NOMO-1 treated with DMSO at 0.1 percent for 48 hours (cell line): ENCODE data around the gene GMPPA.

Source experiments
- DNase-seq: peaks from one replicate; lab custom pipeline; 2025; ENCODE audit not compliant: unreplicated experiment; lab: John Stamatoyannopoulos, UW

The GMPPA gene

GRCh38 chr2:219501849-219502248, 3.2 kb downstream of the GMPPA start:
- no peak for DNase-seq

DNA sequence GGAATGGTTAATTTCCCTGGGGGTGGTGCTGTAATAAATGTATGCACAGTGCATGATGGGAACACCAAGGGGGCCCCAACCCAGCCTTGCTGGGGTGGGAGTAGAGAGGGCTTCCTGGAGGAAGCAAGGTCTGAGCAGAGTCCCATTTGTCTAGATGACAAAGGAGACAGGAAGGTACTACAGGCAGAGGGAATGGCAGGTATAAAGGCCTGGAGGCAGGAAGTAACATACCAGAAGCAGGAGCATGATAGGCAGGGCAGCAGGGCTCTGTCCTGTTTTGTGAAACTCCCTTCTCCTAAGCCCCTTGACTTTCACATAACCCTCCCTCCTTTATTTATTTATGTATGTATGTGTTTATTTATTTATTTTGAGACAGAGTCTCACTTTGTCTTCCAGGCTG, 3.9 kb downstream of the GMPPA start:
- DNase-seq = no peak

DNA sequence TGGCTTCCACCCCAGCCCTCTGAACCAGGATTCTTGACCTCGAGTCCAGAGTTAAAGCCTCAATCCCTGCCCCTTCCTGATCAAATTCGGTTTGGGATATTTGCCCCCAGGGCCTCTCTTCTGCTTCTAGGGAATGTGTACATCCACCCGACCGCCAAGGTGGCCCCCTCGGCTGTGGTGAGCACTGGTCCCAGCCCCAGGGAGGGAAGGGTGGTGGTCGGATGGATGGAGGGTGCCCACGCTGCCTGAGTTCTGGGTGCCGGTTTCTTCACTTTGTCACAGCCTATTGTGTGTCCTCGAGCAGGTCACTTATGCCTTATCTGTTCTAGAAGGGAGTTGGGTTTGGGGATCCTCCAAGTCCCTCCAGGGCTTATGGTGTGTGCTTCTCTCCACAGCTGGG, 6.9 kb downstream of the GMPPA start:
- DNase-seq = no peak

- no peak for DNase-seq
Measured at GRCh38 chr2:219506153-219506801, 7.6 kb downstream of the GMPPA start.

GRCh38 chr2:219506802-219507526, 8.3 kb downstream of the GMPPA start:
- DNase-seq = no peak

DNA sequence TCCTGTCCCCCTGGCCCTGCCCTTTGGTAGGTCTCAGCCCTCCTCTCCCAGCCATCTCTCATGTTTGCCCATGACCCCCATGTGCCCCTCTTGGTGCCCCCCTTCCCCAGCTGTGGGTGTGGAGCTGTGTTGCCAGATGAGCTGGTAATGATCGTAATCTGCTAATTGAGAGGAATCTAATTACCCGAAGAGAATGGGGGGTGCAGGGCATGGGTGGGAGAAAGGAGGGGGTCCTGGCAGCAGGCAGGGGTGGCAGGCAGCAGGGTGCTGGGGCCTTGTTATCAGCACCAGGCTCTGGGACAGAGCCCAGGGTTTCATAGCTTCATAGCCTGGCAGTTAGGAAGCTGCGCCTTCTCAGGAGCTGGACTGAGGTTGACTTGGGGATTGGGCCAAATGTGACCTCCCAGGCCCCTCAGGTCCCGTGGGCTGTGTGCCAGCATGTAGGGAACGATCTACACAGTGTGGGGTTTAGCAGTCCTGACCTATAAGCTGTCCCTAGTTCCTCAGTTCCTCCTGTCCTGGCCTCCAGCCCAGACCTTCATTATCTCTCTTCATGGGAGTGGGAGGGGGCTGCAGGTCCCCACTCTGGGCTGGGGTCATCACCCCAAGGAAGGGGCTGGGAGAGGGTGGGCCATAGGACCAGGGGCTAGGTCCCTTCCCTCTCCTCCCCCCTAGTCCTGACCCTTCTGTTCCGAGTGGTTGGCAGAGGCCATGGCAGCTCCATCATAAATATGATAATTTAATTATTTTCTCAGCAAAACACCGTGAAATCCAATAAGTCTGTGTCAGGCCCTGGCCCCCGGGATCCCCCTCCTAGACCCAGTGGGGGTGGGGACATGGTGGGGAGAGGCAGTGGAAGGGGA, 9.1 kb downstream of the GMPPA start:
- no peak for DNase-seq

DNA sequence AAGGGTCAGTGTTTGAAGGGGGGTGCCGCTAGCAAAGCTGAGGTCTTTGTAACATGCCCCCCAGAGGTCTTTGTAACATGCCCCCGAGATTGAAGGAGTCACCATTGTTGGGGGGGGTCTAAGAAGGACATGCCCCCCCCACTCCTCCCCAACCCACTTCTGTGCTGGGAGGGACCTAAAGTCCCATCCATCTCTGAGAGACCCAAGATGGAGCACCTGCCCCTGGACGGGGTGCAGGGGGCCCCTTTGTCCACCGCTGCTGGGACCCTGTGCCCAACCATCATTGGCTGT, 9.7 kb downstream of the GMPPA start:
- no peak for DNase-seq

DNA sequence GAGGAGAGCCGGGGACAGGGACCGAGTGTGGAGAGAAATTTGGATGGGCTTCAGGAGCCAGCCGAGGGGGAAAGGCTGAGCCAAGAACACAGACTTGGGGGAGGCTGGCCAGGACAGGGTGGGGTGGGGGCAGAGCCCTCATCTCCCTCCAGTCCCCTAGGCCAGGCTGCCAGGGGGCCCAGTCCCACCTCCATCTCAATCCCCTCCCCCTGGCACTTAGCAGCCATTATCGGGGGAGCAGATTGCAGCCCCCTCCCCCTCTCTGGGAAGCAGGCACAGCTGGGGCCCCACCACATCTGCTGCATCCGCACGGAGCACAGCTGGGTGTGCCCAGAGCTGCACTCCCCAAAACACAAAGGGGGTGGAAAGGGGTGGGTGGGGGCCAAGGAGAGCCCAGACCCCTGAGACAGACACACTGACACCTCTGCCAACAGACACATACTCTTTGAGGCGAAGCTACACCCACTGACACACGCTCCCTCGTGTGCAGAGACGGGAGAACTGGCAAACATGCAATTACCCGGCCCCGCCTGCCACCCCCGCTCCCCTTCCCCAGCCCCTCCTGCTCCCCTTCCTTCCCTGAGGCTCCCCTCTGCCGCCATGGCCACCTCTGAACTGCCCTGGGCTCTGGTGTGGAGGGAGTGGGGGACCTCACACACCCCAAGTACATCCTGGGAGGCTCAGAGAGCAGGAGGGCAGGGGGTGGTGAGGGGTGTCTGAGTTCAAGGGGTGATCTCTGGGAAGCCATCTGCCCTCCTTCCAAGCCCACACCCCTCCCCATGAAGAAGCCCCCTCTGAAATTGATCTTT, 10.5 kb downstream of the GMPPA start:
- no peak for DNase-seq

GRCh38 chr2:219509780-219510511, 11.3 kb downstream of the GMPPA start:
- peak; percentile 29 for DNase-seq

GRCh38 chr2:219510512-219511135, 11.9 kb downstream of the GMPPA start:
- no peak for DNase-seq

- DNase-seq = no peak
Measured at GRCh38 chr2:219511547-219512325, 13.0 kb downstream of the GMPPA start.

GRCh38 chr2:219512524-219513216, 14.0 kb downstream of the GMPPA start:
- DNase-seq = no peak

DNA sequence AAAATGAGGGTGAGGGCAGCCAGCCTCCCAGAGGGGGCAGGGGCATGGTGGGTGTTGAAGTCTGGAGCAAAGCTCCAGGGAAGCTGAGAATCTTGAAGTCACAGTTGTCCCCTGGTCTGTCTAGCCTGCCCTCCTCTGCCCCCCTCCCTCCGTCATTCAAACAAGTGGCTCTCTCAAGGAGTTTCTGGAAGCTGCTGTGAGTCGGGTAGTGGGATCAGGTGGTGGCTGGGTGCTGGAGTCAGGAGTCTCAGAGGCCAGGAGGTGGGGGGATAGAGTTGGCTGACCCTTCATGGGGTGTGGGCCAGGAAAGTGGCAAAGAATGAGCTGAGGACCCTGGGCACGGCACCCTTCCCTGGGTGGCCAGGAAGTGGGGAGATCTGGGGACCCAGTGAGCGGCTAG, 15.1 kb downstream of the GMPPA start:
- DNase-seq = no peak

- peak; percentile 7 for DNase-seq
Measured at GRCh38 chr2:219514196-219514761, 15.6 kb downstream of the GMPPA start, which contains the start of gene ASIC4. Gene ASIC4, plus strand, starts transcription at chr2:219514482. Its CDS starts 243 bp downstream, at chr2:219514725.

DNA sequence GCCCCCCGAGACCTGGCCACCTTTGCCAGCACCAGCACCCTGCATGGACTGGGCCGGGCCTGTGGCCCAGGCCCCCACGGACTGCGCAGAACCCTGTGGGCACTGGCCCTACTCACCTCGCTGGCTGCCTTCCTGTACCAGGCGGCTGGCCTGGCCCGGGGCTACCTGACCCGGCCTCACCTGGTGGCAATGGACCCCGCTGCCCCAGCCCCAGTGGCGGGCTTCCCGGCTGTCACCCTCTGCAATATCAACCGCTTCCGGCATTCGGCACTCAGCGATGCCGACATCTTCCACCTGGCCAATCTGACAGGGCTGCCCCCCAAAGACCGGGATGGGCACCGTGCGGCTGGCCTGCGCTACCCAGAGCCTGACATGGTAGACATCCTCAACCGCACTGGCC, 16.1 kb downstream of the GMPPA start:
- DNase-seq = no peak

- DNase-seq = no peak
Measured at GRCh38 chr2:219515874-219516629, 17.4 kb downstream of the GMPPA start.

GRCh38 chr2:219516888-219517287, 18.2 kb downstream of the GMPPA start:
- DNase-seq = no peak
